ENCODE data around the gene RPL38.
A peak's percentile ranks its signal among the peaks of the same experiment; 100 is the strongest.

The RPL38 gene

GRCh38 chr17:74203439-74204240 is at the start of gene RPL38:
TSS of gene RPL38 (plus strand) at chr17:74203678. CDS start at chr17:74203956, 278 bp downstream.
- H3K27ac Mint-ChIP-seq, result peak within 1 kb of the TSS; percentile 100
- H3K36me3 Mint-ChIP-seq, result peaks cover 18% of the 10 kb centered on the region
- H3K9me3 Mint-ChIP-seq, result no peaks in the 10 kb centered on the region
- peaks cover 37% of the 10 kb centered on the region for H3K4me1 Mint-ChIP-seq
- peaks cover 2% of the 10 kb centered on the region for H3K27me3 Mint-ChIP-seq
- peak within 1 kb of the TSS; percentile 100 for H3K4me3 Mint-ChIP-seq

DNA sequence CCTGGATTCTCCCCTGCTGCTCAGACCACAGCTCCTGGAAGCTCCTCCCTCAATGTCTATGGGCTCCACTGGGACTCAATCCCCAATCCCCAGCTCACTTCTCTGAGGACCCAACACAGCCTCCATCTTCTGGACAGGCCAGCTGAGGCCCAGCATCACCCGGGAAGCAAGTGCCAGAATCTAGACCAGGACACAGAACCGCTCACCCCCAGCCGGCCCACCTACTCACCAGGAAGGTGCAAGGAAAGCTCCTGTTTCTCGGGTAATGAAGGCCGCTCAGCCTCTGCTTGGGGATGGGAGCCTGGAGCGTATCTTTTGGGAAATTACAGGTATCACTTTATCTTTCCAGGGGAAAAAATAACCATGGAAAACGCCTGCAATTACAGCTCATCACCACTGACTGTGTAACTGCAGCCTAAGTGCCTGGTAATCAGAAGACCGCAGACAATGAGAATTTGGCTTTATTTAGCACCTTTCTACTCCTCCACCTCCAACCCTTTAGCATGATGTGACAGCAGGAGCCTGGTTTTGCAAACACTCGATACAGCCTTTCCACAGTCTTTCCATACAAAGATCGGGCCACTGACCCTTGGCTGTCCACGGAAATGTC is 49.6 kb upstream of the RPL38 start:
- Mint-ChIP-seq H3K27ac (no peak overlapping the region), H3K4me3 (no peak overlapping the region), H3K36me3 (no peaks in the 10 kb centered on the region), H3K9me3 (no peaks in the 10 kb centered on the region), H3K4me1 (no peaks in the 10 kb centered on the region), H3K27me3 (peaks cover 17% of the 10 kb centered on the region)

GRCh38 chr17:74156878-74157277 is 46.6 kb upstream of the RPL38 start:
- Mint-ChIP-seq H3K4me1 (no peaks in the 10 kb centered on the region), H3K9me3 (no peaks in the 10 kb centered on the region), H3K27ac (no peak overlapping the region)

GRCh38 chr17:74157366-74157765 is 46.1 kb upstream of the RPL38 start:
- no peaks in the 10 kb centered on the region for H3K36me3 Mint-ChIP-seq
- peaks cover 15% of the 10 kb centered on the region for H3K27me3 Mint-ChIP-seq
- no peak overlapping the region for H3K4me3 Mint-ChIP-seq
- no peaks in the 10 kb centered on the region for H3K4me1 Mint-ChIP-seq
- H3K27ac Mint-ChIP-seq, result no peak overlapping the region
- H3K9me3 Mint-ChIP-seq, result no peaks in the 10 kb centered on the region

More at GRCh38 chr17:74156878-74157277, 46.6 kb upstream of the RPL38 start:
- H3K4me3 Mint-ChIP-seq, result no peak overlapping the region
- H3K27me3 Mint-ChIP-seq, result peaks cover 15% of the 10 kb centered on the region
- no peaks in the 10 kb centered on the region for H3K36me3 Mint-ChIP-seq

DNA sequence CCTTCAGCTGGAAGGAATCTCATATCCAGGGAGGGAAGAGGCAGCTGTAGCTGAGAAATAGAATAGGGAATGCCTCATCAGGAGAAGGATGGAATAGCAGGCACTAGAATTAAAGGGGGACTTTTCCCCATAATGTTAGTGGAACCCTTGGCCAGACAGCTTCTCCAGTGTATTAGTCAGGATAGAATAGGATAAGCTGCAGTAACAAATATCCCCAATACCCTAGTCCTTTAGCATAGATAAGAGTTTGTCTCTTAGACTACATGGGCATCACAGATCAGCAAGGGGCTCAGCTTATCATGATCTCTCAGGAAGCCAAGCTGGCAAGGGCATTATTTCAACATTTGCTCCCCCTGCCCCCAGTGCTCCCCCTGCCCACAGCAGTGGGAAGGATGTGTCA is 44.7 kb upstream of the RPL38 start:
- Mint-ChIP-seq H3K4me1 (no peaks in the 10 kb centered on the region), H3K9me3 (no peaks in the 10 kb centered on the region), H3K27me3 (peaks cover 15% of the 10 kb centered on the region), H3K36me3 (no peaks in the 10 kb centered on the region), H3K4me3 (no peak overlapping the region), H3K27ac (no peak overlapping the region)

- Mint-ChIP-seq H3K9me3 (no peaks in the 10 kb centered on the region), H3K36me3 (no peaks in the 10 kb centered on the region), H3K4me3 (no peak overlapping the region), H3K4me1 (no peaks in the 10 kb centered on the region), H3K27me3 (peaks cover 14% of the 10 kb centered on the region), H3K27ac (no peak overlapping the region)
Observed at GRCh38 chr17:74159226-74159840, 44.1 kb upstream of the RPL38 start.

DNA sequence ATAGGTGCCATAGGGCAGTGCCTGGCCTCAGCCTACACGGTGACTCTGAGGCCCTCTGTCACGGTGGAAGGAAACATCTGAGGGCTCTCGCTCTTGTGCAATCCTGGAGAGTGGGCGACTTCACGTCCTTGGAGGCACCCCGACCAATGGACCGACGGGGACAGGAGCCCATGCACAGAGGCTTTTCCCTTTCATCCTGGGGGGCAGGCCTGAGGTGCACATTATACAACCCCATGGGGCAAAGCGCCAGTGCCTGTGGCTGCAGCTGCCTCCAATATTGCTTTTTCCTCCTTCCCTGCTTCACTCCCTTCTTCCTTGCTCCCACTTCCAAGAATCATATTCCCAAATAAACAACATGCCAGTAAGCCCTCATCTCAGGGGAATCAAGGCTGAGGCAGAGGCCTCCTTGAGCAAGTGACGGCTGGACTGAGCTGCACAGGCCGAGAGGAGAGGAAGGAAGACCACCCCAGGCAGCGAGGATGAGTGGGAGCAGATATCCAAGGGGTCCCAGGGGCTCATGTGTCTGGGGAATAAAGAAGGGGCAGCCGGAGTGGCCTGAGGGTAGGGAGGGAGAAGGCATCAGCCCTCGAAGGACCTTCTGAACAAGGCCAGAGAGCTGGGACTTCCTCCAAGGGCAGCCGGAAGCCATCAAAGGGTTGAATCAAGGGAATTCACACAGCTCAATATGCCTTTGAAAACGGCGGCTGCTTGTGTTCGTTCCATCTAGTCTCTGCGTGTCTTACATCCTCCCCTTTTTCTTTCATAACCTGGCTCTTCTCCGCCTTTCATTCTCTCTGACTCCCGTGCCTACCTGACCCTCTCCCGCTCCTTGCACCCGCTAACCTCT is 42.6 kb upstream of the RPL38 start:
- H3K36me3 Mint-ChIP-seq, result no peaks in the 10 kb centered on the region
- no peaks in the 10 kb centered on the region for H3K4me1 Mint-ChIP-seq
- H3K27ac Mint-ChIP-seq, result peak overlapping the region; percentile 43
- H3K9me3 Mint-ChIP-seq, result no peaks in the 10 kb centered on the region
- peaks cover 11% of the 10 kb centered on the region for H3K27me3 Mint-ChIP-seq
- H3K4me3 Mint-ChIP-seq, result no peak overlapping the region

DNA sequence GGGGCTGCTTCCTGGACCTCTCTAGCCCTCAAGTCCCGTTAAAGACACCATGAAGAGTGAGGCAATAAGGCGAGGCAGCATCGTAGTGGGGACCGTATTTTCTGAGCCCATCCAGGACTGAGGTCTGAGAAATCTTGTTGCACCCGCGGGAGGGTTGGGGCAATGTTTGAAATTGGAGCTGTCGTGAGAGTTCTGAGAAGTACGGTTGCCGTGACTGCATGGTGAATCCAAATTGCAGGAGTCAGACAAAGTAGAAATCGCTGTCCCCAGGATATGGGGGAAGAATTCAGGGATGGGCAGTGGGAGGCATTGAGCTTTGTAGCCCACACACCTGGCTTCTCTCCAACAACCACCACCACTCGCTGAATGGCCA is 42.0 kb upstream of the RPL38 start:
- Mint-ChIP-seq H3K36me3 (no peaks in the 10 kb centered on the region), H3K4me3 (no peak overlapping the region), H3K27ac (peak overlapping the region; percentile 43), H3K27me3 (peaks cover 11% of the 10 kb centered on the region), H3K9me3 (no peaks in the 10 kb centered on the region), H3K4me1 (no peaks in the 10 kb centered on the region)

- no peak overlapping the region for H3K4me3 Mint-ChIP-seq
- no peaks in the 10 kb centered on the region for H3K4me1 Mint-ChIP-seq
- H3K27ac Mint-ChIP-seq, result no peak overlapping the region
- H3K36me3 Mint-ChIP-seq, result no peaks in the 10 kb centered on the region
- H3K9me3 Mint-ChIP-seq, result no peaks in the 10 kb centered on the region
- H3K27me3 Mint-ChIP-seq, result peaks cover 16% of the 10 kb centered on the region
Observed at GRCh38 chr17:74163271-74163821, 40.1 kb upstream of the RPL38 start.

GRCh38 chr17:74163836-74164235 is 39.6 kb upstream of the RPL38 start:
- Mint-ChIP-seq H3K4me1 (no peaks in the 10 kb centered on the region), H3K9me3 (no peaks in the 10 kb centered on the region), H3K27me3 (peaks cover 16% of the 10 kb centered on the region), H3K27ac (no peak overlapping the region), H3K36me3 (no peaks in the 10 kb centered on the region), H3K4me3 (no peak overlapping the region)

DNA sequence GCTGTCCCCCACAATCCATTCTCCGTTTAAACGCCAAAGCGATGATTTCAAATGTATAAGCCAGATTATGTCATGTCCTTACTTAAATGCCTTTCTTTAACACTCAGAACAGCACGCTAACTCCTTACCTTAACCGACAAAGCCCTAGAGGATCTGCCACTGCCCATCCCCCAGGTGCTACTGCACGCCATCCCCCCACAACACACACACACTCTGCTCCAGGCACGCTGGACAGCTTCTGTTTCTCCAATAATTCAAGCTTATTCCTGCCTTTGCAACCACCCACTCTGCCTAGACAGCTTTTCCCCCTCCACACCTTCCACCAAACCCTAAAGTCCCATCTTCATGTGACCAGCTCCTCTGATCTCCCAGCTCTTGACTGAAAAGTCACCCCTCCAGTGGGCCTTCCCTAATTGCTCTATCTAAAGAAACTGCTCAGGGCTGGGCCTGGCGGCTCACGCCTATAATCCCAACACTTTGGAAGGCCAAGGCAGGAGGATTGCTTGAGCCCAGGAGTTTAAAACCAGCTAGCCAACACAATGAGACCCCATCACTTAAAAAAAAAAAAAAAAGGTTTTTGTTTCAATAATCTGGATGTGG is 38.9 kb upstream of the RPL38 start:
- H3K36me3 Mint-ChIP-seq, result no peaks in the 10 kb centered on the region
- H3K9me3 Mint-ChIP-seq, result no peaks in the 10 kb centered on the region
- peaks cover 12% of the 10 kb centered on the region for H3K27me3 Mint-ChIP-seq
- H3K4me3 Mint-ChIP-seq, result no peak overlapping the region
- no peaks in the 10 kb centered on the region for H3K4me1 Mint-ChIP-seq
- H3K27ac Mint-ChIP-seq, result no peak overlapping the region

GRCh38 chr17:74165797-74166365 is 37.6 kb upstream of the RPL38 start:
- H3K27ac Mint-ChIP-seq, result no peak overlapping the region
- no peaks in the 10 kb centered on the region for H3K36me3 Mint-ChIP-seq
- no peaks in the 10 kb centered on the region for H3K9me3 Mint-ChIP-seq
- no peak overlapping the region for H3K4me3 Mint-ChIP-seq
- no peaks in the 10 kb centered on the region for H3K4me1 Mint-ChIP-seq
- peaks cover 10% of the 10 kb centered on the region for H3K27me3 Mint-ChIP-seq

DNA sequence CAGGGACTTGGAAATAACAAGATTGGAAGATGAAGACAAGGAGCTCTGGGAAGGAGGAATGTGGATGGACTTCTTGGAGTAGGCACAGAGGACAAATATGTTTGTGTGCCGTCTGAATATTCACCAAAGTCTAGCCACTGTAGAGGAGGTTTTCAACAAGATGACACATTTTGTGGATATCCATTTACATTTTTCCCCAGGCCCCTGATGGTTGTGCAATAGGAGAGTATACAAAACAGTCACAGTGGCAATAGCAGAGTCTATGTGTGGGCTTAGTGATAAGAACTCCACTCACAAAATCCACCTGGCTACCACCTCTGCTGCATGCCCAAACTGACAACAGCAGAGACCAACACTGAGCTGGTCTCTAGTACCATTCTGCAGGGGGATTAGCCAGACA is 32.6 kb upstream of the RPL38 start:
- Mint-ChIP-seq H3K27me3 (peaks cover 9% of the 10 kb centered on the region), H3K9me3 (no peaks in the 10 kb centered on the region), H3K4me3 (no peak overlapping the region), H3K36me3 (no peaks in the 10 kb centered on the region), H3K4me1 (no peaks in the 10 kb centered on the region), H3K27ac (no peak overlapping the region)

GRCh38 chr17:74172700-74173099 is 30.8 kb upstream of the RPL38 start:
- no peak overlapping the region for H3K4me3 Mint-ChIP-seq
- H3K27me3 Mint-ChIP-seq, result peaks cover 9% of the 10 kb centered on the region
- H3K36me3 Mint-ChIP-seq, result no peaks in the 10 kb centered on the region
- H3K9me3 Mint-ChIP-seq, result no peaks in the 10 kb centered on the region
- H3K4me1 Mint-ChIP-seq, result no peaks in the 10 kb centered on the region
- no peak overlapping the region for H3K27ac Mint-ChIP-seq

All from activated naive CD4-positive, alpha-beta T cell treated with anti-CD3 and anti-CD28 coated beads, Interleukin-2, amount 50 U/mL, for 24 hours (primary cell).